ENCODE data around the gene ACADVL.
"Not testable (repeated sequence)": the region's sequence is repeated elsewhere in the genome, so short reads cannot be mapped to it uniquely, and the experiment has no call there.

Gene ACADVL

GRCh38 chr17:7219812-7220592 is at the start of gene ACADVL, which contains the start of gene DLG4:
Gene ACADVL (plus strand): TSS chr17:7219938. CDS start chr17:7219985, 47 bp downstream.
Gene DLG4 (minus strand): TSS chr17:7219836.
- no peak for FAIRE-seq

- not testable (repeated sequence) for FAIRE-seq
Observed at GRCh38 chr17:7172522-7173191, 47.1 kb upstream of the ACADVL start.

- FAIRE-seq, result no peak
Observed at GRCh38 chr17:7173687-7174602, 45.8 kb upstream of the ACADVL start.

- no peak for FAIRE-seq
Observed at GRCh38 chr17:7174603-7175326, 45.0 kb upstream of the ACADVL start.

GRCh38 chr17:7175330-7175733 is 44.4 kb upstream of the ACADVL start:
- no peak for FAIRE-seq

- FAIRE-seq, result no peak
Observed at GRCh38 chr17:7176107-7176840, 43.5 kb upstream of the ACADVL start.

GRCh38 chr17:7176841-7177190 is 42.9 kb upstream of the ACADVL start:
- no peak for FAIRE-seq

- no peak for FAIRE-seq
Observed at GRCh38 chr17:7177191-7177953, 42.4 kb upstream of the ACADVL start.

GRCh38 chr17:7177954-7178477 is 41.7 kb upstream of the ACADVL start:
- FAIRE-seq, result no peak

- no peak for FAIRE-seq
Observed at GRCh38 chr17:7178973-7179316, 40.8 kb upstream of the ACADVL start.

- FAIRE-seq, result no peak
Observed at GRCh38 chr17:7179317-7180254, 40.2 kb upstream of the ACADVL start, which contains the start of gene ASGR1. Gene ASGR1 (minus strand): TSS chr17:7179370. CDS start chr17:7178563, 807 bp downstream.

GRCh38 chr17:7182101-7182500 is 37.6 kb upstream of the ACADVL start:
- not testable (repeated sequence) for FAIRE-seq

- no peak for FAIRE-seq
Observed at GRCh38 chr17:7183433-7184090, 36.2 kb upstream of the ACADVL start.

GRCh38 chr17:7184091-7184488 is 35.6 kb upstream of the ACADVL start:
- no peak for FAIRE-seq

GRCh38 chr17:7184647-7185046 is 35.1 kb upstream of the ACADVL start:
- no peak for FAIRE-seq

GRCh38 chr17:7186241-7186640 is 33.5 kb upstream of the ACADVL start:
- FAIRE-seq, result no peak

- no peak for FAIRE-seq
Observed at GRCh38 chr17:7190276-7190917, 29.3 kb upstream of the ACADVL start.

GRCh38 chr17:7191069-7191468 is 28.7 kb upstream of the ACADVL start:
- FAIRE-seq, result no peak
